Spleen (tissue), 11 donors: ENCODE measurements around the gene GRAP2. TPM values are rescaled to one million over a fixed set of nuclear protein-coding genes. Genes with fewer than 3 reads are reported as not detected.
"Not testable (repeated sequence)": the region's sequence is repeated elsewhere in the genome, so short reads cannot be mapped to it uniquely, and the experiment has no call there.

Experiments used
- DNase-seq: peaks from one replicate; pipeline ENCODE4 v3.0.0-alpha.2; 2020
- H3K27ac ChIP-seq, 8 donors: fragments of 200-600 bp; sonication (generic) in 7 of 8; 1 replicate in 4 of 8; 2 replicates in 4 of 8; pipeline versions ENCODE4 v1.5.0 to v1.8.0; 2016 to 2021; ENCODE audit warnings: inconsistent platforms in 4 of 8, mild to moderate bottlenecking in 4 of 8, moderate library complexity in 1 of 8
- H3K27me3 ChIP-seq, 7 donors: fragments of 200-600 bp; sonication (generic) in 6 of 7; replicated peaks in 1 of 7; 1 replicate in 4 of 7; 2 replicates in 3 of 7; pipeline versions ENCODE4 v1.5.0 to v1.8.0; 2016 to 2021; ENCODE audit warnings: inconsistent platforms in 3 of 7, mild to moderate bottlenecking in 1 of 7
- H3K36me3 ChIP-seq, 6 donors: fragments of 200-600 bp; sonication (generic) in 5 of 6; 1 replicate in 4 of 6; 2 replicates in 2 of 6; pipeline versions ENCODE4 v1.5.0 to v1.8.0; 2016 to 2021; ENCODE audit warnings: inconsistent platforms in 2 of 6
- H3K4me1 ChIP-seq, 6 donors: fragments of 200-600 bp; sonication (generic) in 5 of 6; 1 replicate in 3 of 6; 2 replicates in 3 of 6; pipeline versions ENCODE4 v1.5.0 to v1.8.0; 2016 to 2021; ENCODE audit warnings: inconsistent platforms in 3 of 6
- H3K4me3 ChIP-seq, 8 donors: fragments of 200-600 bp; sonication (generic) in 7 of 8; 1 replicate in 4 of 8; 2 replicates in 4 of 8; pipeline versions ENCODE4 v1.5.0 to v1.8.0; 2016 to 2021; ENCODE audit warnings: inconsistent platforms in 4 of 8, mild to moderate bottlenecking in 4 of 8, moderate library complexity in 2 of 8
- H3K9me3 ChIP-seq, 8 donors: fragments of 200-600 bp; sonication (generic) in 7 of 8; 1 replicate in 4 of 8; 2 replicates in 4 of 8; pipeline versions ENCODE4 v1.5.0 to v1.8.0; 2016 to 2021; ENCODE audit warnings: inconsistent platforms in 4 of 8
- CTCF ChIP-seq, 11 experiments: fragments of 200-600 bp in 7 of 11; fragments of 450-650 bp in 4 of 11; sonication (generic) in 4 of 11; IDR thresholded peaks in 8 of 11; conservative IDR thresholded peaks in 3 of 11; 1 replicate in 7 of 11; 2 replicates in 4 of 11; pipeline versions ENCODE4 v1.4.0 to v1.8.0; 2016 to 2021; ENCODE audit warnings: antibody characterized with exemption in 11 of 11, inconsistent platforms in 4 of 11, mild to moderate bottlenecking in 1 of 11
- POLR2A ChIP-seq, 3 donors: fragments of 450-650 bp; IDR thresholded peaks; one replicate each; pipeline ENCODE4 v1.5.1; 2017; ENCODE audit warnings: antibody characterized with exemption in 3 of 3, mild to moderate bottlenecking in 1 of 3
- POLR2AphosphoS5 ChIP-seq, 3 donors: sonication (generic); formaldehyde crosslinking; IDR thresholded peaks; one replicate each; pipeline ENCODE4 v1.5.1; 2017; ENCODE audit warnings: antibody characterized with exemption in 3 of 3
- WGBS, 5 donors: extraction: QIAGEN DNeasy Blood & Tissue Kit in 3 of 5; methylation state at CpG; one replicate each; pipeline versions ENCODE4 v1.1.5 to v1.1.7; 2013 to 2018; 5-methylcytosine and 5-hydroxymethylcytosine counted together
- intact Hi-C: fragments of 100-400 bp; cut with DNase I; formaldehyde crosslinking; loops from one replicate; pipeline ENCODE4 v1.15.0; 2023; ENCODE audit warnings: low total_unique reads
- polyA plus RNA-seq, 3 donors: library from polyadenylated mRNA; stranded (reverse); fragments of 200-250 nt; gene quantifications; one replicate each; pipeline ENCODE4 v1.2.1, GENCODE V29; 2013
- total RNA-seq, 7 donors: library from RNA; depleted of rRNA in 3 of 7; stranded (reverse); fragments of >200 nt in 3 of 7; fragmentation: NEBNext Ultra II Directional in 4 of 7; extraction: Animal tissue kit (Norgen Biotek cat#: 25700) in 4 of 7; gene quantifications; one replicate each; pipeline versions ENCODE4 v1.1.0 to v1.2.1, GENCODE V29; 2016 to 2021
- donor health status: healthy with polysubstance abuse.
- donor health status: DM: no; HTN: no; CAD: no; lungs with moderate emphysema.
- donor health status: DM: no; HTN: no; CAD: no.
- donor health status: Bipolar disorder and iron deficiency.
- donor health status: healthy.
- donor health status: DM: no; HTN: no; CAD: no.
- donor health status: DM: yes; HTN: yes; CAD: no.

The GRAP2 gene
- total and polyA plus RNA-seq, 10 donors, result 3.1 to 40.3 (median 29.8) TPM

- Histone ChIP-seq H3K27me3 (no peaks in the 10 kb centered on the region), H3K27ac (peak overlapping the region in 6 of 8 donors; percentile 3 to 69 (median 48)), H3K4me1 (peaks cover 34 to 88% (median 63%) of the 10 kb centered on the region in 6 donors), H3K9me3 (no peaks in the 10 kb centered on the region), H3K36me3 (no peaks in the 10 kb centered on the region), H3K4me3 (peak overlapping the region in 2 of 8 donors; percentile 5 to 8)
- TF ChIP-seq CTCF (IDR thresholded peaks at IDR 0.05 in 8 of 11, conservative IDR thresholded peaks at IDR 0.05 in 3 of 11) (no peak), POLR2A (IDR thresholded peaks at IDR 0.05) (no peak), POLR2AphosphoS5 (IDR thresholded peaks at IDR 0.05) (no peak)
- intact Hi-C loops, result no loop called here
- no peak for DNase-seq
- 77 to 90% (median 85%) methylated on average over 7 to 8 of the region's 8 CpGs for WGBS, 5 donors
Measured at GRCh38 chr22:39947220-39948216, 46.6 kb downstream of the GRAP2 start.

GRCh38 chr22:39949964-39950737 lies 49.3 kb downstream of the GRAP2 start:
- no peak for DNase-seq
- Histone ChIP-seq H3K9me3 (no peaks in the 10 kb centered on the region), H3K27ac (peak overlapping the region in 5 of 8 donors; percentile 9 to 63 (median 57)), H3K4me3 (no peak overlapping the region), H3K27me3 (no peaks in the 10 kb centered on the region), H3K4me1 (peaks cover 33 to 100% (median 54%) of the 10 kb centered on the region in 6 donors), H3K36me3 (no peaks in the 10 kb centered on the region)
- intact Hi-C loops, result no loop called here
- TF ChIP-seq CTCF (IDR thresholded peaks at IDR 0.05 in 8 of 11, conservative IDR thresholded peaks at IDR 0.05 in 3 of 11), result no peak
- TF ChIP-seq POLR2A (IDR thresholded peaks at IDR 0.05), result no peak
- peak in 1 of 3 donors; percentile 27 for TF ChIP-seq POLR2AphosphoS5 (IDR thresholded peaks at IDR 0.05)
- WGBS, 5 donors, result 56 to 67% (median 61%) methylated on average over 8 of the region's 8 CpGs

DNA sequence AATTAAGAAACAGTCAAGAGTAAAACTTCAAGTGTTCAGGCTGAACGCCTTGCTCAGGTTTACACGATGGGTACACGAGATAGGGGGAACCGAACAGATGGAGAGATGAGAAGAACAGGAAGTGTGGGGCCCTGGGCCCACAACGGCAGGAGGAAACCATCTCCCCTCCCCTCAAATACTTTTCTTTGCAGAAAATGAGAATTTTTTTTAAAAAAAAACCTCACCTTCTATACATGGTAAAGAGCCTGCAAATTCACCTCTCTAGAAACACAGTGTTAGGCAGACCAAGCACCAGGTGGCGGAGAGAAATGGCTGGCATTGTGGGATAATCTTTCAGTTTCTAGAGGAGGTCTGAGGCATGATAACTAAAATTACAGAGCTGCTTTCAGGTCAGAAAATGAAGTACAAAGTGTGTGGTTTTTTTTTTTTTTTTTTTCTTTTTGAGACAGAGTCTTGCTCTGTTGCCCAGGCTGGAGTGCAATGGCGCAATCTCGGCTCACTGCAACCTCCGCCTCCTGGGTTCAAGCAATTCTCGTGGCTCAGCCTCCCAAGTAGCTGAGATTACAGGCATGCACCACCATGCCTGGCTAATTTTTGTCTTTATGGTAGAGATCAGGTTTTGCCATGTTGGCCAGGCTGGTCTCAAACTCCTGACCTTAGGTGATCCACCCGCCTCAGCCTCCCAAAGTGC lies 50.9 kb downstream of the GRAP2 start:
- Histone ChIP-seq H3K27ac (peak overlapping the region in 5 of 8 donors; percentile 2 to 63 (median 57)), H3K4me1 (peaks cover 25 to 100% (median 51%) of the 10 kb centered on the region in 6 donors), H3K36me3 (peaks cover 0 to 14% (median 0%) of the 10 kb centered on the region in 6 donors)
- WGBS, 5 donors, result 49 to 54% (median 52%) methylated on average over 11 of the region's 11 CpGs
- intact Hi-C loops, DNase-seq, H3K9me3 ChIP-seq, H3K27me3 ChIP-seq, H3K4me3 ChIP-seq: not testable (repeated sequence)

GRCh38 chr22:39952347-39952746 lies 51.5 kb downstream of the GRAP2 start:
- peak overlapping the region in 5 of 8 donors; percentile 2 to 63 (median 57) for H3K27ac ChIP-seq
- DNase-seq, result no peak
- peaks cover 0 to under 1% (median 0%) of the 10 kb centered on the region in 7 donors for H3K27me3 ChIP-seq
- H3K4me1 ChIP-seq, result peaks cover 25 to 100% (median 51%) of the 10 kb centered on the region in 6 donors
- H3K9me3 ChIP-seq, result no peaks in the 10 kb centered on the region
- H3K4me3 ChIP-seq, result no peak overlapping the region
- intact Hi-C loops, result no loop called here
- H3K36me3 ChIP-seq, result peaks cover 0 to 20% (median 0%) of the 10 kb centered on the region in 6 donors
- TF ChIP-seq POLR2A (IDR thresholded peaks at IDR 0.05) (no peak), CTCF (IDR thresholded peaks at IDR 0.05 in 8 of 11, conservative IDR thresholded peaks at IDR 0.05 in 3 of 11) (no peak), POLR2AphosphoS5 (IDR thresholded peaks at IDR 0.05) (no peak)
- WGBS, 5 donors, result 69 to 83% (median 78%) methylated on average over 6 of the region's 6 CpGs
